ENCODE results near the gene SSBP4. TPM values are rescaled to one million over a fixed set of nuclear protein-coding genes. Genes with fewer than 3 reads are reported as not detected.

Gene SSBP4
- total and polyA plus RNA-seq, 2 of the 4 experiments (the other 2 are of a cell fraction) = 14.9 to 39.7 TPM

DNA sequence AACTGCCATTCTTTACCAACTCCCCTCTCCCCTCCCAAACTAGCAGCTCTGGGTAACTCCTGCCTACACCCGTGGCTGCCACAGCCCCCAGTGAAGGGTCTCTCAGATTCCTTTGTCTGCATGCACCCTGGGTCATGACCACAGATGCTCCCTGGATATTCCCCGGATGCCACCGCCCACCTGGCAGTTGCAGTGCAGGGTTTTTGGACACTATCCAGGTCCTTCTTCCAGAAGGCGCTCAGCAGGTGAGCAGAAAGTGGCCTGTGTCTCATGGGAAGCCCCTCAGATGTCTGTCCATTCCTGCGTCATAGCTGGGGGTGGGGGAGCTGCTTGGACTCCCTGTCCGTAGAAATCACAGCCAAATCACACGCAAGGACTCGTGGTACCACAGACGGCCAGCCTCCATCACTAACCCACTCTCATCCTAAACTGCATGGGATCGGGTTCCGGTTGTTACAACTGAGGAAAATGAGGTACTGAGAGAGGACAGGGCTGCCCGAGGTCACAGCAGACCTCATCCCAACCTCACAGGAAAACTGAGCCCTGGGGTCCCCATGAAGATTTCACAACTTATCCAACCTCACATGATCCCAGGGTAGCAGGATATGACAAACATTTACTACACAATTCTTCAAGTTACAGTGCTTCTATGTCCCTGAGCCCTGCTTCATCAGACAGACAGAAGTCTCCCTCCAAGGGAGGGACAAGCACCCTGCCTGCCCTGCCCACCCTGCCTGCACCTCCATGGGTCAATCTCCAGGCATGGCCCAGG is 64.1 kb downstream of the SSBP4 start:
- Histone ChIP-seq H3K4ac (ENCODE audit: low read depth, low read length) (no peak overlapping the region), H3K9me3 (ENCODE audit: control insufficient read depth, insufficient read depth, low read length) (no peaks in the 10 kb centered on the region), H3K27me3 (ENCODE audit: control insufficient read depth, insufficient read depth, low read length) (no peaks in the 10 kb centered on the region), H2AFZ (replicated peaks; ENCODE audit: low read length, poor library complexity) (peak overlapping the region; percentile 18), H3K18ac (ENCODE audit: low read depth, low read length) (no peak overlapping the region), H3K79me1 (ENCODE audit: low read depth in 1 of 2, low read length in 2 of 2) (peaks cover 42 to 98% of the 10 kb centered on the region in 2 experiments), H3K9me1 (ENCODE audit: insufficient read depth, low read length) (peaks cover 67% of the 10 kb centered on the region), H4K20me1 (ENCODE audit: insufficient read depth, low read length) (peaks cover 78% of the 10 kb centered on the region), H4K91ac (ENCODE audit: insufficient read depth, low read depth, low read length) (no peak overlapping the region), H2BK20ac (ENCODE audit: low read depth, low read length) (no peak overlapping the region), H3K4me3 (ENCODE audit: insufficient read depth, low read depth, low read length) (no peak overlapping the region), H3K56ac (ENCODE audit: extremely low read depth, insufficient read depth, low read length) (no peak overlapping the region), H2BK15ac (ENCODE audit: low read depth, low read length) (no peak overlapping the region; the same call in 2 of the 3 replicates), H2BK5ac (ENCODE audit: low read depth, low read length, poor library complexity, severe bottlenecking) (no peak overlapping the region), H3K4me2 (ENCODE audit: low read depth, low read length) (no peak overlapping the region), H2AK9ac (replicated peaks; ENCODE audit: low read depth, low read length, poor library complexity) (no peak overlapping the region), H3K23ac (ENCODE audit: low read depth, low read length) (peak overlapping the region; percentile 24; the same call in 1 of the 2 replicates), H4K5ac (ENCODE audit: low read depth, low read length) (0 out of 2 replicates have a peak overlapping the region, but pooled peaks have one; percentile 7), H2AK5ac (ENCODE audit: low read depth, low read length) (peak overlapping the region; percentile 27), H3K9ac (ENCODE audit: low read depth, low read length) (no peak overlapping the region), H3K4me1 (ENCODE audit: control insufficient read depth, insufficient read depth, low read length) (peaks cover 50% of the 10 kb centered on the region), H2BK120ac (ENCODE audit: low read depth, low read length) (no peak overlapping the region; the same call in 1 of the 2 replicates), H3K14ac (replicated peaks; ENCODE audit: low read depth, low read length) (no peak overlapping the region), H3K36me3 (ENCODE audit: control insufficient read depth, insufficient read depth, low read length) (no peaks in the 10 kb centered on the region), H4K8ac (ENCODE audit: low read depth in 2 of 2, low read length in 2 of 2) (no peak overlapping the region; a peak in 1 of 4 replicates), H3K27ac (ENCODE audit: insufficient read depth, low read length) (no peak overlapping the region; the same call in 1 of the 2 replicates)
- CTCF ChIA-PET = interaction anchor here (0.8 kb wide), 1 partner anchor 15 kb away, joined by 3 read pairs; no protein-coding TSS in a partner anchor
- ATAC-seq (ENCODE audit: low read depth) (no peak), DNase-seq (no peak)
- intact Hi-C loops (cut with micrococcal nuclease) = no loop called here
- 40% methylated on average over 2 of the region's 12 CpGs; no CpG with 5 or more reads in 1 of the 2 experiments for WGBS, 2 experiments (ENCODE audit: extremely low coverage in 2 of 2, insufficient read length in 1 of 2)
- no TSS peak for BruUV-seq (replicated peaks)
- in situ Hi-C loops (cut with MboI; ENCODE audit: low sequenced_read_pairs) = no loop called here
- POLR2A ChIA-PET (ENCODE audit: unreplicated experiment) = no interaction called here
- TF ChIP-seq POLR2A (IDR thresholded peaks at IDR 0.05; ENCODE audit: low read depth, low read length) (no peak), CEBPB (IDR thresholded peaks at IDR 0.05; ENCODE audit: low read depth, low read length) (peak; percentile 20; the same call in 1 of the 2 replicates)
- dilution Hi-C loops (cut with HindIII; ENCODE audit: low sequenced_read_pairs, unreplicated experiment) = no loop called here

Small RNA genes within 50 kb of the gene (microRNA-seq; reads per million reads assigned to microRNA genes)
- gene MIR3189 (ENCODE audit: insufficient read depth in 1 of 2, insufficient read length in 1 of 2, unreplicated experiment in 1 of 2) = 0.73 to 2.1 reads per million in 2 experiments

Small RNA genes within 50 kb of the gene (small RNA-seq; reads per million reads assigned to genes)
- gene MIR3189 = 0 to 0.76 (median 0) reads per million in 5 experiments

Other genes with a start within 250 kb of the SSBP4 start
- 1.1 and 2.3 TPM in 2 replicates for gene IFI30, start 245.6 kb upstream of the SSBP4 start, total RNA-seq (2012; rRNA removed)
- 2.3 and 4.0 TPM in 2 replicates for gene IFI30, start 245.6 kb upstream of the SSBP4 start, polyA plus RNA-seq (2012; rRNA removed)
- gene MPV17L2, start 226.2 kb upstream of the SSBP4 start, total RNA-seq (2012; rRNA removed) = 7.2 TPM in 2 replicates
- gene MPV17L2, start 226.2 kb upstream of the SSBP4 start, polyA plus RNA-seq (2012; rRNA removed) = 19.5 and 22.5 TPM in 2 replicates
- 2.8 and 3.0 TPM in 2 replicates for gene RAB3A, start 215.4 kb upstream of the SSBP4 start, total RNA-seq (2012; rRNA removed)
- 13.4 and 13.6 TPM in 2 replicates for gene RAB3A, start 215.4 kb upstream of the SSBP4 start, polyA plus RNA-seq (2012; rRNA removed)
- gene PDE4C, start 193.0 kb upstream of the SSBP4 start, total RNA-seq (2012; rRNA removed) = 0.18 TPM in 1 of 2 replicates, not detected in the other
- gene PDE4C, start 193.0 kb upstream of the SSBP4 start, polyA plus RNA-seq (2012; rRNA removed) = 0.22 and 0.24 TPM in 2 replicates
- 0.18 and 0.28 TPM in 2 replicates for gene IQCN, start 144.9 kb upstream of the SSBP4 start, total RNA-seq (2012; rRNA removed)
- gene IQCN, start 144.9 kb upstream of the SSBP4 start, polyA plus RNA-seq (2012; rRNA removed) = 0.60 and 0.67 TPM in 2 replicates
- 14.2 and 22.8 TPM in 2 replicates for gene JUND, start 137.8 kb upstream of the SSBP4 start, total RNA-seq (2012; rRNA removed)
- gene JUND, start 137.8 kb upstream of the SSBP4 start, polyA plus RNA-seq (2012; rRNA removed) = 77.2 and 101 TPM in 2 replicates
- gene LSM4, start 96.3 kb upstream of the SSBP4 start, total RNA-seq (2012; rRNA removed) = 44.8 and 88.0 TPM in 2 replicates
- gene LSM4, start 96.3 kb upstream of the SSBP4 start, polyA plus RNA-seq (2012; rRNA removed) = 118 and 157 TPM in 2 replicates
- 11.1 and 14.3 TPM in 2 replicates for gene PGPEP1, start 78.8 kb upstream of the SSBP4 start, total RNA-seq (2012; rRNA removed)
- 11.8 and 13.3 TPM in 2 replicates for gene PGPEP1, start 78.8 kb upstream of the SSBP4 start, polyA plus RNA-seq (2012; rRNA removed)
- 5.6 and 10.3 TPM in 2 replicates for gene GDF15, start 33.2 kb upstream of the SSBP4 start, total RNA-seq (2012; rRNA removed)
- 43.5 and 49.8 TPM in 2 replicates for gene GDF15, start 33.2 kb upstream of the SSBP4 start, polyA plus RNA-seq (2012; rRNA removed)
- gene LRRC25, start 21.8 kb upstream of the SSBP4 start, total RNA-seq (2012; rRNA removed) = not detected in 2 replicates
- gene LRRC25, start 21.8 kb upstream of the SSBP4 start, polyA plus RNA-seq (2012; rRNA removed) = 0.03 TPM in 1 of 2 replicates, not detected in the other
- 3.4 and 3.9 TPM in 2 replicates for gene ISYNA1, start 18.7 kb downstream of the SSBP4 start, total RNA-seq (2012; rRNA removed)
- 24.7 and 29.4 TPM in 2 replicates for gene ISYNA1, start 18.7 kb downstream of the SSBP4 start, polyA plus RNA-seq (2012; rRNA removed)
- 6.3 and 6.7 TPM in 2 replicates for gene ELL, start 102.7 kb downstream of the SSBP4 start, total RNA-seq (2012; rRNA removed)
- 13.1 and 15.0 TPM in 2 replicates for gene ELL, start 102.7 kb downstream of the SSBP4 start, polyA plus RNA-seq (2012; rRNA removed)
- gene FKBP8, start 124.2 kb downstream of the SSBP4 start, total RNA-seq (2012; rRNA removed) = 134 and 153 TPM in 2 replicates
- gene FKBP8, start 124.2 kb downstream of the SSBP4 start, polyA plus RNA-seq (2012; rRNA removed) = 289 and 312 TPM in 2 replicates
- gene KXD1, start 138.5 kb downstream of the SSBP4 start, total RNA-seq (2012; rRNA removed) = 66.7 and 89.2 TPM in 2 replicates
- 196 and 253 TPM in 2 replicates for gene KXD1, start 138.5 kb downstream of the SSBP4 start, polyA plus RNA-seq (2012; rRNA removed)
- gene UBA52, start 152.5 kb downstream of the SSBP4 start, total RNA-seq (2012; rRNA removed) = 1,030 and 1,144 TPM in 2 replicates
- 2,778 and 3,008 TPM in 2 replicates for gene UBA52, start 152.5 kb downstream of the SSBP4 start, polyA plus RNA-seq (2012; rRNA removed)
- 14.2 and 19.2 TPM in 2 replicates for gene REX1BD, start 169.4 kb downstream of the SSBP4 start, total RNA-seq (2012; rRNA removed)
- 44.6 and 68.7 TPM in 2 replicates for gene REX1BD, start 169.4 kb downstream of the SSBP4 start, polyA plus RNA-seq (2012; rRNA removed)
- gene CRLF1, start 187.4 kb downstream of the SSBP4 start, total RNA-seq (2012; rRNA removed) = 0.18 and 0.28 TPM in 2 replicates
- 3.0 and 3.1 TPM in 2 replicates for gene CRLF1, start 187.4 kb downstream of the SSBP4 start, polyA plus RNA-seq (2012; rRNA removed)
- under 0.01 and 0.28 TPM in 2 replicates for gene TMEM59L, start 193.5 kb downstream of the SSBP4 start, total RNA-seq (2012; rRNA removed)
- 5.9 and 6.1 TPM in 2 replicates for gene TMEM59L, start 193.5 kb downstream of the SSBP4 start, polyA plus RNA-seq (2012; rRNA removed)
- 0.28 and 2.2 TPM in 2 replicates for gene KLHL26, start 217.6 kb downstream of the SSBP4 start, total RNA-seq (2012; rRNA removed)
- gene KLHL26, start 217.6 kb downstream of the SSBP4 start, polyA plus RNA-seq (2012; rRNA removed) = 4.7 and 5.8 TPM in 2 replicates